HL-60/S4 treated with retinoic acid at 250 ng/mL for 4 days and 3 days (cell line): ENCODE data around the gene RXFP4.

Source experiments
- in situ Hi-C: fragments of 300-500 bp; cut with MboI; formaldehyde crosslinking; loops from 2 replicates; pipeline ENCODE4 v1.7.0; 2022; ENCODE audit warnings: low sequenced_read_pairs

RXFP4 gene

DNA sequence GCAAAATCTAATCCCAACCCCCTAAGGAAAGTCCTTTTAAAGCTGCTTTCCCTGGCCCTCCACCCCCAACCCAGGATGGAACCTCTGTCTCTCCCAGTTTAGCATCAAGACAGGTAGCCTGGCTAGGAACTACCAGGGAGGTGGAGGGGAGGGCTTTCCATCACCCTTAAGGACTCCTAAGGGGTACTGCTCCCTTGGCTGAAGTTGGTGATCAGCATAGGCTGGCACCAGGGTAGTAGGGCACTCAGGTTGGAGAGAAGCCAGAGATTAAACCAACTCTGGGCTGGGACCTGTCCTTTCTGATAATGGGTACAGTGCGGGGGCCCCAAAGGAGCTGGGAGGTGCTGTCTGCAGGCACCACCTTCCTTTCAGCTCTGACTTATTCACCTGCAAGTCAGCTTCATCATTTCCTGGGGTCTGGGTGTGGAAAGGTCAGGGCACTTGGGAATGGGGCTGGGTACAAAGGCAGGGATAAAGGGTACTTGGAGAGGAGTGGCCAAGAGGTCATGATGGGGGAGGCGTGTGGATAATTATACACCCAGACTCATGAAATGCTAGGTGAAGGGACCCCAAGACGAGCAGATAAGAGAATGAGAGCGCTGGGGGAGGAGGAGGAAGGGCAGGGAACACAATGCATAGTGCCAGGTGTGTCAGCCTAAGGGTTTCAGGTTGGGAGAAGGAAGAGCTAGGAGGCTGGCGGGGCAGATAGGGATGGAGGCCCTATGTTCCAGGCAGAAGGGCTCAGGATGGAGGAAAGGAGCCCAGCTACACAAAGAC, 35.7 kb downstream of the RXFP4 start:
- in situ Hi-C loops: no loop called here

DNA sequence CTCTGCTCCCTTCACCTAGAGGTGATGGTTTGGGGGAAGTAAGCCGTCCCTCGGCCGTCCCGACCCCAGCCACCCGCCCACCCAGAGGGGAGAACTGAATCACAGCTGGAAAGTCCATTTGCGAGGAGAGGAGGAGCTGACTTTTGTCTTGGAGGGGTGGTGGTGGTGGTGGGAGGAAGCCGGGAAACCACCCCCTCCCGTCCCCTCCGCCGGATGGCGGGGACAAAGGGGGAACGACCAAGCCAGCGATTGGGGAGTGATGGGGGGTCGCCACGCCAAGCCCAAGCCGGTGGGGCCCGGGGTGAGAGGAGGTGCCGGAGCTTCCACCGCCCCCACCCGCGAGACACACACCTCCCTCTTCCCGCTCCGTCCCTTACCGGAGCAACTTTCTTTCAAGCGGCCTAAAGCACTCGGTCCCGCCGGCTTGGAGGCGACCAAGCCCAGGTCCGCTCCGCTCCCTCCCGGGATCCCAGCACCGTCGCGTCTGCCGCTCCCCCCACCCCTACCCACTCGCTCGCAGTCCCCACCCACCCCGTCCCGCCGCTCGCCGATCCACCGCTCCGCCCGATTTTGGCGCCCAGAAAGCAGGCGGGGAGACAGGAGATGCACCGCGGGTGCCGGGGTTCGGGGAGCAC, 36.4 kb downstream of the RXFP4 start:
- in situ Hi-C loops: no loop called here

DNA sequence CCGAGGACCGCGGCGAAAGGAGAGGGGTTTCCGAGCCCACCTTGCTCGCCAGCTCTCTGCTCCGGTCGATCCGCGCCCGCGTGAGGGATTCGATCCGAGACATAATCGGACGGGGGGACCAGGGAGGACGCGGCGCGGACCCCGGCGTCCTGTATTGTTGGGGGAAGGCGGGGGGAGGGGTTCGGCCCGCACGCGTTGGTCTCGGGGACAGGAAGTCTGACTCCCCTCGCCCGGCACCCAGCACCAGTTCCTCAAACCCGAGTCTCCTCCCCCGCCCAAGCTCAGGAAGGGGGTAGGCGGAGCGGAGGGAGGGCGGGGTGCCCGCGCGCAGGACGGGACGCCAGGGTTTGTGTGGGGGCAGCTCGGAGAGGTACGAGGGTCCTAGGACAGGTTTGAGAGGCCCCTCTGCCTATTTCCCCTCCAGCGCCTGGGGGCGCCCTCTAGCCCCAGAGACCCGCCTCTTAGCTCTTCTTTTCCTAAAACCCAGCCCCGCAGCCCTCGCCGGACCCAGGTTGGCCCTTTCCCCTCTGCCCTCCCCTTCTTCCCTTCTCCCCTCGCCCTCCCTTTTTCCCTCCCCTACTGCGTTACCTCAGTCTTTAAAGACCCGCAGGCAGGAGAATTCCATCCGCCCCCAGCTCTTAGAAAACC, 37.0 kb downstream of the RXFP4 start, which contains the start of gene ARHGEF2:
ARHGEF2 (minus strand) TSS at position 223 of the 648 bp plus-strand sequence; CDS start at position 103, 120 bp downstream.
- in situ Hi-C loops: no loop called here

DNA sequence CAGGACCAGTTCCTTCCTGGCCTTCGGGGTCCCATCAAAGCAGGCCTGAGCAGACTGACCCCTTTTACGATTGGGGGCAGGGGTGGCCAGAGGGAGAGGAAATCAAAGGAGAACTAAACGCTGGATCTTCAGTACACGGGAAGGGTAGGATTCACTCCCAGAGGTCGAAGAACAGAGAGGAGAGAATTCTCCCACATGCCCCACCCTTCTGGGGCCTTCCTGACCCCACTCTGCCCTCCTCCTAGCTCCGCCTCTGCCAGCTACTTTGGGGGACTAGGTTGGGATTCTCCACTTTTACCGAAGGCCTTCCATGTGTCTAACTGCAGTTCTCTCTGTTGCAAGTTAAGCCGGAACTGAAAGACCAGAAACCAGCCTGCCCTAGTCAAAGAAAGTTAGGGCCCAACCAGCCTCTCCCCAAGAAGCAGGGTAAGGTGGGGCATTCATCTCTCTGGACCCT, 37.6 kb downstream of the RXFP4 start:
- in situ Hi-C loops: no loop called here

DNA sequence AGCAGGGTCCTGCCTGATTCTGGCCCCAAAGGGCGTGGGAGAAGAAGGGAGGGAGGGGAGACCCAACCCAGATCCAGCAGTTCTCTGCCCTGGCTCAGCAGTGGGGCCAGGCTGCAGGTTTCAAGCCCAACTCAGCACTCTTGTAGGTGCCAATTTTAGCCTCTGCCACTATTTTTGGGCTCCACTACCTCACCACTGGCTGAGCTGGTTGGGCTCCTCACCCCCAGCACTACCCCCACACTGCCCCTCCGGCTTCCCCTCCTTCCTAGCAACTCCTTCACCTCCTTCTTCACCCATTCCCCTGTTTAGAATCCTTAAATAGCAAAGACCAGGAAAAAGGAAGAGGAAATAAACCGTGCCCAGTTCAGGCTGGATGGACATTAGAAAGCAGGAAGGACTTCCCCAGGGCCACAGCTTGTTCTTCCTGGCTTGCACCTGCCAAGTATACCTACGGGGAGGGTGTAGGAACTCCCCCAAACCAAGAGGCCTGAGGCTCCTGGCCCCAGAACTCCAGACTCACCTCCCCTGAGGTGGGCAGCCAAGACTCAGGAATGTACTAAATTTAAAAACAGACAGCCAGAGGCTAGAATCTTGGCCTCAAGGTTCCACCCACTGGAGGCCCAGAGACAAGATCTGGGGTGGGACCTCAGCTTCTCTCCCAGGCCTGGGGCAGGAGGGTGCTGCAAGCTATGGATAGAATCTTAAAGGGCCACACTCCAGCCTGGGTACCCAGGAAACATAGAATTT, 38.3 kb downstream of the RXFP4 start:
- in situ Hi-C loops: loop anchor here (5.0 kb wide), 1 partner anchor 32 kb away; no protein-coding TSS in a partner anchor

DNA sequence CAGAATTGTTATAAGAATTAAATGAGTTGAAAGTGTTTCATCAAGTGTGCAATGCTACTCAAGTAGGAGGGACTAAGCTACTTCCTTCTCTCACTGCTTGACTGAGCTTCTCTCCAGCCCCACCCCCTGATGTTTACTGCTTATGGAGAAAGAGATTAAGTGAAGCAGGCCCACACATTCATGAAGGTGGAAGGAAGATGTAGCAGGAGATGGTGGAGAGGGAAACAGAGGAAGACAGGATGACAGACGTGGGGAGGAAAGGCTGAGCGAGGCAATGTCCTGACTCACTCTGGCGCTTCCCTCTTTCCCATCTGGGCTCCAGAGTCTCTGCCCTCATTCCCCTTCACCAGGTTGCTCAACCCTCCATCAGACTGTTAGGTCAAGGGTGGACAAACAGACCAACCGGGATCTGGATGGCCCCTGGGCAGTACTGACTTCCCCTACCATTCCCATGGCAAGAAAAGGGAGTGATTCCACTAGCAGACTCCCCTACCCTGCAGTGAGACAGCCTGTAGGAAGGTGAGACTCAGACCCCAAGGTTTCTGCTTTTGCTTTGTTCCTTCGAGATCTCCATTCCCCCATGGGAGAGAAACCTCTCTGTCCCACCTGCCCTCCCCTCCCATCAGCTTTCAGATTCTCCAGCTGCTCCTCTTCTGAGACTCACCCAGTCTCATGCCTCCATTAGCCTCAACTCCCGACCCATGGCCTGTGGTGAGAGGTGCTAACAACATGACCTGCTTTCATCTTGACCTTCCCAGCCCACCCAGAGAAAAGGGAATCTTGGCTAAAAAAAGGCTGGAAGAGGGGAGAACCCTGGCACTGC, 40.0 kb downstream of the RXFP4 start:
- in situ Hi-C loops: loop anchor here (5.0 kb wide), 1 partner anchor 34 kb away; no protein-coding TSS in a partner anchor

DNA sequence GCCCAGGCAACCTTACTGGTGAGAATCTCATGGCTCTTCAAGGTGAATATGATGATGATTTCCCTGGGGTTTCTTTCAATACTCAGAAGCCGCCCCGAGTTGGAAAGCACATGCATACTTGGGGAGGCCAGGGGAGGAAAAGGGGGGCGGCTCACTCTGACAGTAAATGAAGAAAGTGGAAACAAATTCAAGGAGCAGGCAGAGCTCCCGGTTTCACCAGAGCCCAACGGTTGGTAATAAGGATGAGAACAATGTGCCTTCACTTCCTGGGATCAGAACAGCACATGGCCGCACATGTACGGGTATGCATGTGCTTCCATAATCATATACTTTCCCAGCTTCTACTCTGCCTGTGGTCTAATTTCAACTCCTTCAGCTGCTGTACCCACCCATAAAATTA, 40.7 kb downstream of the RXFP4 start:
- in situ Hi-C loops: loop anchor here (5.0 kb wide), 1 partner anchor 35 kb away; no protein-coding TSS in a partner anchor

DNA sequence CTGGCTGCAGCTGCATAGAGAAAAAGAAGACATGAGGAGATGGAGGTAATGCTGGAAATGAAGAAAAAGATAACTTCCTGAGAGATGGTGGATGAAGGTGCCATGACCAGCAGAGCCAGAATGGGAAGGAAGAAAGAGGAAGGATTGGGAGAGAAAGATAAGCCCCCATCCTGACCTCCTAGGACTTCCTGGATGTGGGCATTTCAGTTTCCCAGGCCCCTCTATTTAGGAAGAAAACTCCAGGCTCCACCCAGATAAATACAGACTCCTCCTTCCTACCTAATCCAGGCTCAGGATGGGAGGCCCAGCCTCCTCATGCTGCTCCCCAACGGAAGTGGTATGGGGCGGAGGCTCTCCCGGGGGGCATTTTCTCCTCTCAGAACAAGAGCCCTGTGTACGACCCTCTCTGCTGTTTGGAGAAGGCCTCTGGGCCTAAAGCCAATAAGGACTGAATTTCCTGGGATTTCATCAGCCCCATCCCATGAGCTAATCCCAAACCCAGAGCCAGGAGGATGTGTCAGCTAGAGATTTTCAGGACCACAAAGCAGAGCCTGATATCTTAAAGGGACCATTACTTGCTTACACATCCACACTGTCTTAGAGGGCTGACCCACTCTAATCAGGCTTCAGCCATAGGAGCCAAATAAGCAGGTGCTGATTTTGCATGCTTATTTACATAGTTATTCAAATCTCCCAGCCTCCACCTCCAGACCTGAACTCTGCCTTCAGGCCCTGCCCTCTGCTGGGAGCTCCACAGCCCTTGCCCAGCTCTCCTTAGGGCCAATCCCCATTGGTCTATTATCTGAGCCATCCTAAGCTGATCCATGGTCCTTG, 42.0 kb downstream of the RXFP4 start:
- in situ Hi-C loops: loop anchor here (5.0 kb wide), 1 partner anchor 36 kb away; no protein-coding TSS in a partner anchor

DNA sequence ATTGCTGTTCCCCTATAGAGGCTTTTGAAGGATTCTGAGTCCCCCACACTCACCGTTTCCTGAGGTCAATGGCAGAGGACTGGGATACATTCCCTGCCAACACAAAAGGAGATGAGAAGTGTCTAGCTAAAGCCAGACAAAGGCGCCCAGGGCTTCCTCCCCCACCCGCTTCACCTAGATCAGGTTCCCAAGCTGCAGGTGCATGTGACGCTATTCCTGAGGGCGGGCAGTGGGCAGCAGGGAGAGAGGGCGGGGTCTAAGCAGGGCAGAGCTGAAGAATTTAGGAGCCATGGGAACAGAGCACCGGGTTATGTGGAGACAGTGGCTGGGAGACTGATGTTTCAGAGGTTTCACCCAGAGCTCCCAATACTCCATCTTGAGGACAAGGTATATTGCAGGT, 42.9 kb downstream of the RXFP4 start:
- in situ Hi-C loops: loop anchor here (5.0 kb wide), 1 partner anchor 37 kb away; no protein-coding TSS in a partner anchor

DNA sequence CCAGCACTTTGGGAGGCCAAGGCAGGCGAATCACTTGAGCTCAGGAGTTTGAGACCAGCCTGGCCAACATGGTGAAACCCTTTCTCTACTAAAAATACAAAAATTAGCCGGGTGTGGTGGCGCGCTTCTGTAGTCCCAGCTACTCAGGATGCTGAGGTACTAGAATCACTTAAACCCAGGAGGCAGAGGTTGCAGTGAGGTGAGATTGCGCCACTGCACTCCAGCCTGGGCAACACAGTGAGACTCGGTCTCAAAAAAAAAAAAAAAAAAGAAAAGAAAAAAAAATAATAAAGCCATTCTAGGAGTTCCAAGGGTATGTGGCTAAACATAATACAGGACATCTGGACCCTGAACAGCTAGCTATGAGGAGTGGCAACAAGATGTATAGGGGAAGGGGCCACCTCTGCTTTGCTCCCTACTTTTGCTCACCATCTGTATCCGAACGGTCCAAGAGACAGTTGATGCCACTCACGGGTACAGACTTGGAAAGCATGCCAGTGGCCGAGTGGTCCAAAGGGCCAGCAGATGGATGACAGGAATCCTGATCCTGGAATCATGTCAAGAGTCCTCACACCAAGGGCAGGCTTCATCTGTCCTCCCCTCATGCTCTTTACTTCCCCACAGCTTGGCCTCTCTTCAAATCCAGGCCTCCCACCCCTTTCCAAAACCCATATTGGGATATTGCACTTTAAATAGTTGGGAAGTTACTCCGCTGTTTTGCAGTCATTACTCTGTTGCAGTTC, 43.6 kb downstream of the RXFP4 start:
- in situ Hi-C loops: loop anchor here (5.0 kb wide), 1 partner anchor 38 kb away; no protein-coding TSS in a partner anchor

DNA sequence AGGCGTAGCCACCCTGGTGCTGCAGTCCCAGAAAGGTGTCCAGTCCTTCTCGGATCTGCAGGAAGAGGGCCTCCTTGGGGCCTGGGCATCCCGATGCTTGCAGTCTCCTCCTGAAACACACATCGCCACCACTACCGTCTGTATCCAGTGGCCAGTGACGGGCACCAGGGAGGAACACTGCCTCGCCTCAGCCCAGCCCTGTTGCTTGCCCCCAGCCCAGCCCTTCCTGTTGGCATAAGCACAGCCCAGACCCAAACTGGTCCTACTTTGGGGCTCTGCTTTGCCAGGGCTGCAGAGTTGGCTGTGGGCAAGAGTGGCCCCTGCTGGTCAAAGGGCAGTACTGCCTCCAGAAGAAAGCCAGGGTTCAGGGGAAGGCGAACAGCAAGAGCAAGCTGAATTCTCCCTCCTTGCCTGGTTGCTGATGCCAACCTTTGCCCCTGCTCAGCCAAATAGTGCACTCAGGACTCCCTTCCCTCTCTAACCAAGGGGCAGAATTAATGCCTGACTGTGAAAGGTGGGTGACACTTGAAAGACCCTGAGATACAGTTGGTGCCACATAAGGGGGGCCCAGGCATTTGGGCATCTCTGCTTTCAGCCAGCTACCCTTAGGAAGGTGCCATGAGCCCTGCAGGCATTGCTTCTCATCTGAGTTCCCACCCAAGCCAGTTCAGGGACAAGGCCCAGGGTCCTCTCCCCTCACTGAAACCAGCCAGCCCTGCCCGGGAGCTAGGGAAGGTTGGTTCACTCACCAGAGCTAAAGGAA, 48.0 kb downstream of the RXFP4 start:
- in situ Hi-C loops: no loop called here

DNA sequence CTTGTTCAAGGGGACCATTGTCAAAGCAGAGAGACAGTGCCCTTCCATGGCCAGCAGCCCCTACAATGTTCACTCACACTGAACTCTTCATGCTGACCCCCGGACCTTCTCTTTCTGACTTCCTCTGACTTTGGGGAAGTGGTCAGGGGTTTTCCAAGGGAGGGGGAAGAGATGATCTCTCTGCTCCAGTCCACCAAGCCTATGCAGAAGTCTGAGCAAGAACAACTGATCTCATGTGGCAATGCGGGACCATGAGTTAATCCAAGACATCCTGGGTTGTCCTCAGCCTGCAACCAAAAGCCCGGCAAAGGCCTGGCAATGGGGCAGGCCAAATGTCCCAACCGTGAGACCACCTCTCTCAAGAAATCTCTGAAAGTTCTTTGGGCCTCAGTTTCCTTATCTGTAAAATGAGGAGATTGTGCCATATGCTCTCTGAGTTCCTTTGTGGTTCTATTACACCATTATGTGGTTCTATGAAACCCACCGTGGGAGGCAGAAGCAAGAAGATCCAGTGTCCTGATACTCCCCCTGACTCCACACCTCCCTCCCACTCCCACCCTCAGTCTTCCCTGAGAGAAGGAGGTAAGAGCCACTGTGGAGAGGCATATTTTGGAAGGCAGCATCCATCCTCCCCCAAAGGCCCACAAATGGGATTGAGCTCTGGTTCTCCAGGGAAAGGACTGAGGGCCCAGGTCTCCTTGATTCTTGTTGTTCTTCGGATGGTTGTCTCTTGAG, 48.7 kb downstream of the RXFP4 start:
- in situ Hi-C loops: no loop called here
